GM21381 (cell line): ENCODE data around the gene VCP.
"Not testable (repeated sequence)": the region's sequence is repeated elsewhere in the genome, so short reads cannot be mapped to it uniquely, and the experiment has no call there.

Experiments used
- ATAC-seq: cut with Tn5 transposase; IDR thresholded peaks from one replicate; pipeline ENCODE4 v1.9.1; 2021; ENCODE audit warnings: mild to moderate bottlenecking, moderate library complexity; ENCODE audit not compliant: unreplicated experiment

The VCP gene

DNA sequence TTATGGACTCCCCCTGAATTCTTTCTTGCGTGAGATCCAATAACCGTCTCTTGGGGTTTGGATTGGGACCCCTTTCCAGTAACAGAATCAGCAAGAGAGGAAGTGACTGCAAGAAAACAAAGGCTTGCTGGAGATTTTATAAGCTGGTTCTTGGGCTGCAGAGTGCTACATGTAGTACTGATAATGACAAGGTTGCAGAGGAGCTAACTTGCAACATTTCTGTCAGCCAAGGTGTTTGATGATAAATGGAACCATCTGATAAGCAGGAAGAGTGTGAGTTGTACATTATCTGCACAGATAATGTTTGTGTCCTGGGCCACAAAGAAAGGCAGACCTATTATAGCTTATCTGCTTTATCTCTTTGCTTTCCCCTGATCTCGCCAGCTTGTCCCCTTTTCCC lies 45.8 kb downstream of the VCP start:
- no peak for ATAC-seq

DNA sequence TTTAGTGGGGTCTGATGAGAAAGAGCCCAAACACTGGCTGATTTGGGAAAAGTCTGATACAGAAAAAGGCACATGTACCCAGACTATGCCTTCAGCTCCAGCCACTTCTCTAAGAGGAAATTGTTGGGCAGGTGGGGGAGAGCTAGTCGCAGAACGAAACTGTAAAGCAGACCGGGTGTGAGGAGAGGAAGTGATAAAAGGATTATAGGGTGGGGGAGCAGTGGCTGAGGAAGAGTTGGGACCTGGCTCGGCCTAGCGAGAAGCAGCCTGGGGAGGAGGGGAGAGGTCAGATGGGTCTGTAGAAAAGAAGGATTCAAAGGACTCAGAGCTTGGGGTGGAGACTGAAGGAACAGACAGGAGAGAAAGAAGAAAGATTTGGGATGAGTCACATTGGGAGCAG lies 49.0 kb downstream of the VCP start:
- ATAC-seq, result not testable (repeated sequence)

DNA sequence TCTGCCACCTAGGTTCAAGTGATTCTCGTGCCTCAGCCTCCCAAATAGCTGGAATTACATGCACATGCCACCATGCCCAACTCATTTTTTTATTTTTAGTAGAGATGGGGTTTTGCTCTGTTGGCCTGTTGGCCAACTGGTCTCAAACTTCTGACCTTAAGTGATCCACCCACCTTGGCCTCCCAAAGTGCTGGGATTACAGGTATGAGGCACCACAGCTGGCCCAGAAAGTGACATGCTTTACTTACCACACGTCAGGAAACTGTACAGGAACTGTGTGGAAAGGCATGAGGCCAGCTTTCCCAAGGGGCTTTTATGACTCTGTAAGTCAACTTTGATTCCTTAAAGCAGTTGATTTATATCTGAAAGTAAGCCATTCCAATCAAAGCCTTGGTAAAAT lies 57.9 kb downstream of the VCP start:
- no peak for ATAC-seq

DNA sequence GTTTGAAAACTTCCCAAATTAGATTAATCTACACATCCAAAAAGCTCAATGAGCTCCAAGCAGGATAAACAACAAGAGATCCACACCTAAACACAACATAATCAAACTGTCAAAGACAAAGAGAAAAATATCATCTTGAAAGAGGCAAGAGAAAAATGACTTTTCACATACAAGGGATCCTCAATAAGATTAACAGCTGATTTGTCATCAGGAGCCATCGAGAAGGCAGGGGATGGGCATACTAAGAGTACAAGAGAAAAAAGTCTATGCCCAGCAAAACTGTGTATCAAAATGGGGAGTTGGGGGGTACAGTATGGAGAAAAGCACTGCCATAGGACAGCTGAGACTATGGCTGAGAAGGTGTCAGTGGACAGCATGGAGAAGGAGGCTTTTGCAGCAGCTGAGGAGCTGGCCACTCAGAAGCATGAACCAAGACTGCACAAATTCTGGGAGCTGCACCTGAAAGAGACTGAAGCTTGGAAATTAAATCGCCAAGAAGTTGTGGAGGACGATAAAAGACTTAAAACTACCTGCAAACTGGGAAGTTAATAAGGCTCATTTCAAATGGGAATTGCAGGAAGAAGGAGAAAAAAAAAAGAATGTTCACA lies 62.0 kb downstream of the VCP start:
- no peak for ATAC-seq
